HepG2 (cell line): ENCODE data around the gene ABCB6. TPM values are rescaled to one million over a fixed set of nuclear protein-coding genes. Genes with fewer than 3 reads are reported as not detected.
A peak's percentile ranks its signal among the peaks of the same experiment; 100 is the strongest.

Experiments used
- ATAC-seq: fragments of 200-7000 bp; cut with Tn5 transposase; 3 replicates; pipeline ENCODE4 v1.9.1; 2020; ENCODE audit warnings: mild to moderate bottlenecking, moderate library complexity
- BruUV-seq: library from RNA; stranded (reverse); fragments of 400-500 nt; replicated peaks from 2 replicates; lab custom pipeline; 2021; lab: Mats Ljungman, UMichigan
- CTCF ChIA-PET: fragments of 300-600 bp; formaldehyde crosslinking; extraction: SDS; loops from one replicate; lab custom pipeline; 2021; ENCODE audit warnings: low total read pairs, inconsistent platforms, low intra/inter-chr PET ratio; lab: Yijun Ruan, JAX
- POLR2A ChIA-PET: fragments of 350-600 bp; sonication (Branson Sonifier 250); formaldehyde crosslinking; loops from one replicate; lab custom pipeline; 2020; ENCODE audit warnings: antibody characterized with exemption, inconsistent platforms; lab: Yijun Ruan, JAX
- DNase-seq: peaks from one replicate; pipeline ENCODE4 v3.0.0-alpha.2; 2015; ENCODE audit warnings: low spot score
- FAIRE-seq: peaks from 3 replicates; lab custom pipeline; 2011; peaks lifted over from hg19 to GRCh38; lab: Jason Lieb, UNC
- H2AFZ ChIP-seq: one replicate; pipeline ENCODE4 v1.6.1; 2011; ENCODE audit warnings: low read length, inconsistent platforms
- H3K27ac ChIP-seq: fragments of 300-600 bp; 3 replicates; pipeline ENCODE4 v1.8.0; 2011; ENCODE audit warnings: mixed run types, mild to moderate bottlenecking, mixed read lengths, low read length, inconsistent platforms; ENCODE audit not compliant: insufficient read depth; ENCODE audit errors: extremely low read length
- H3K27me3 ChIP-seq, 2 experiments: fragments of 200-600 bp in 1 of 2; 2 replicates in 1 of 2; 3 replicates in 1 of 2; pipeline versions ENCODE4 v1.6.0 to v1.8.0; 2011; ENCODE audit warnings: low read length in 2 of 2, mild to moderate bottlenecking in 2 of 2, moderate library complexity in 2 of 2, inconsistent platforms in 1 of 2; ENCODE audit not compliant: insufficient read depth in 2 of 2, control insufficient read depth in 1 of 2
- H3K36me3 ChIP-seq, 2 experiments: fragments of 200-600 bp in 1 of 2; replicated peaks in 1 of 2; 2 replicates in 1 of 2; 3 replicates in 1 of 2; pipeline versions ENCODE4 v1.5.1 to v1.8.0; 2011; ENCODE audit warnings: low read length in 2 of 2, inconsistent platforms in 1 of 2; ENCODE audit not compliant: insufficient read depth in 2 of 2, control insufficient read depth in 1 of 2
- H3K4me1 ChIP-seq: 2 replicates; pipeline ENCODE4 v1.5.1; 2012; ENCODE audit warnings: low read length, inconsistent platforms; ENCODE audit not compliant: insufficient read depth
- H3K4me2 ChIP-seq: 2 replicates; pipeline ENCODE4 v1.6.0; 2011; ENCODE audit warnings: low read depth, low read length, inconsistent platforms
- H3K4me3 ChIP-seq, 3 experiments: fragments of 200-600 bp in 1 of 3; sonication (generic), shearing (Covaris generic) in 1 of 3; replicated peaks in 1 of 3; 2 replicates each; pipeline ENCODE4 v1.5.1; 2011 to 2016; ENCODE audit warnings: low read length in 3 of 3, inconsistent platforms in 2 of 3, low read depth in 2 of 3, mild to moderate bottlenecking in 2 of 3, control low read depth in 1 of 3, mixed read lengths in 1 of 3; ENCODE audit not compliant: insufficient read depth in 1 of 3
- H3K79me2 ChIP-seq: one replicate; pipeline ENCODE4 v1.6.1; 2011; ENCODE audit warnings: low read length, inconsistent platforms; ENCODE audit not compliant: insufficient read depth
- H3K9ac ChIP-seq: 2 replicates; pipeline ENCODE4 v1.6.0; 2011; ENCODE audit warnings: mild to moderate bottlenecking, low read depth, low read length, inconsistent platforms; ENCODE audit not compliant: insufficient read depth
- H3K9me3 ChIP-seq: 2 replicates; pipeline ENCODE4 v1.5.1; 2012; ENCODE audit warnings: mild to moderate bottlenecking, low read length
- H4K20me1 ChIP-seq: 2 replicates; pipeline ENCODE4 v1.6.0; 2011; ENCODE audit warnings: inconsistent platforms, mild to moderate bottlenecking, low read length, moderate library complexity; ENCODE audit not compliant: insufficient read depth
- NFE2L2 ChIP-seq: fragments of 150-350 bp; IDR thresholded peaks from 2 replicates; pipeline ENCODE4 v1.6.1; 2014; ENCODE audit warnings: low read length
- NFIB ChIP-seq: sonication (generic); formaldehyde crosslinking; IDR thresholded peaks from 2 replicates; pipeline ENCODE4 v1.9.0; 2021; ENCODE audit warnings: missing genetic modification reagents, mild to moderate bottlenecking, borderline replicate concordance
- POGZ ChIP-seq: sonication (generic); formaldehyde crosslinking; IDR thresholded peaks from 2 replicates; pipeline ENCODE4 v1.4.0; 2020; ENCODE audit warnings: mild to moderate bottlenecking, missing genetic modification reagents
- ZMYM3 ChIP-seq: sonication (generic); formaldehyde crosslinking; IDR thresholded peaks from 2 replicates; pipeline ENCODE4 v1.5.1; 2020; ENCODE audit warnings: mild to moderate bottlenecking, missing genetic modification reagents
- ZNF660 ChIP-seq: sonication (generic); formaldehyde crosslinking; IDR thresholded peaks from 2 replicates; pipeline ENCODE4 v1.5.1; 2020; ENCODE audit warnings: mild to moderate bottlenecking, low read depth, missing genetic modification reagents, borderline replicate concordance
- ZNF790 ChIP-seq: sonication (generic); formaldehyde crosslinking; IDR thresholded peaks from 2 replicates; pipeline ENCODE4 v1.8.0; 2022; ENCODE audit warnings: missing genetic modification reagents, mild to moderate bottlenecking, borderline replicate concordance
- WGBS: methylation state at CpG from one replicate; pipeline ENCODE4 v1.1.6; 2017; ENCODE audit warnings: low lambda C conversion rate; 5-methylcytosine and 5-hydroxymethylcytosine counted together
- in situ Hi-C: cut with HindIII; loops from 2 replicates; pipeline ENCODE4 v1.10.0; 2017; ENCODE audit warnings: low pct_unique_long_range_greater_than_20kb; ENCODE audit not compliant: extremely low pct_ligation_motif_present
- intact Hi-C: fragments of 100-400 bp; cut with micrococcal nuclease; formaldehyde crosslinking; loops from one replicate; pipeline ENCODE4 v1.10.0; 2022; ENCODE audit not compliant: unreplicated experiment
- polyA plus RNA-seq, 8 experiments: library from polyadenylated mRNA; depleted of rRNA in 3 of 8; stranded (reverse) in 7 of 8; unstranded in 1 of 8; fragments of >200 nt; fragmentation: Illumina TruSeq in 4 of 8; extraction: Trizol in 4 of 8; gene quantifications; 2 replicates each; pipeline versions ENCODE4 v1.2.1 to v1.2.3, GENCODE V29; 2011 to 2016; ENCODE audit warnings: low read depth in 4 of 8, missing spikeins in 1 of 8, mixed read lengths in 1 of 8; ENCODE audit not compliant: insufficient read depth in 1 of 8
- total RNA-seq, 5 experiments: library from RNA; depleted of rRNA; stranded (reverse); fragments of >200 nt; fragmentation: Illumina TruSeq; extraction: Trizol; gene quantifications; 2 replicates each; pipeline ENCODE4 v1.2.3, GENCODE V29; 2016; ENCODE audit warnings: low read depth in 1 of 5
- TF ChIP-seq, protein P1 (sequence below): sonication (generic); formaldehyde crosslinking; IDR thresholded peaks from 2 replicates; pipeline ENCODE4 v1.5.1; 2020; ENCODE audit warnings: mild to moderate bottlenecking, missing genetic modification reagents, moderate library complexity

ABCB6 gene
- total and polyA plus RNA-seq, 2 of the 13 experiments (the other 11 are each of a cell fraction or from before 2014, with no cell fraction given): 91.1 to 137 TPM

DNA sequence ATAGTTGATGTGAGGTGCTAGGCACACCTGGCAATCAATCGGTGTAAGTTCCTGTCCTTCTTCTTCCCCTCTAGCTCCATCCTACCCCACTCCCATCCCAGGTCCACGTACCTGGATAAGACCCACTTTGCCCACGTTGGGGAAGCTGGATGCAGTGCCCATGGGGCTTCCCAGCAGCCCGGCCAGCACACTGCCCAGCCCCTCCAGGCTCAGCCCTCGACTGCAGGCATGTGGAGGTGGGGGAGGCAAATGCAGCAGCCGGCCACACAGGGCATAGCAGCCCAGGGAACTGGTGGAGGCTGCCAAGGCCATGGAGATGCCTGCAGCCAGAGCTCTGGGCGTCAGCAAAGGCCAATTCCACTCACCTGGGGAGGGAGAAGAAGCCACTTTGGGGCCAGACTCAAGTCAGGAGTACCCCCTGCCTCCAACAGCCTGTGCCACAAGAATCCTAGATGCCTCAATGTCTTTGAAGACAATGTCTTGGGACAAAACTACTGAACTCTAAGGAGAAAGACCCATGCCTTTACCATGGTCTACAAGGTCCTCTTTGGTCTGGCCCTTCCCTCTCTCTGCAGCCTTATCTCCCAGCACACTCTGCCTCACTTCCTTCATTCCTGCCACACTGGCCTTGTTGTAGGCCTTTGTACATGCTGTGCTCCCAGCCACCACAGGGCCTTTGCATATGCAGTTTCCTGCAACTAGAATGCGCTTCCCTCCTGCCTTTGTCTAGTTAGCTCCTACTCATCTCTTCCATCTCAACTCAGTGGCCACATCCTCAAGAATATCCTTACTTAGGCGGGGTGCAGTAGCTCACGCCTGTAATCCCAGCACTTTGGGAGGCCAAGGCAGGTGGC, 53.5 kb downstream of the ABCB6 start:
- FAIRE-seq (no peak), ATAC-seq (no peak), DNase-seq (no peak)
- Histone ChIP-seq H3K9me3 (no peaks in the 10 kb centered on the region), H3K4me1 (peaks cover 21% of the 10 kb centered on the region), H3K9ac (no peak overlapping the region), H4K20me1 (no peaks in the 10 kb centered on the region), H3K4me3 (no peak overlapping the region), H2AFZ (no peak overlapping the region), H3K36me3 (no peaks in the 10 kb centered on the region), H3K79me2 (no peaks in the 10 kb centered on the region), H3K27ac (no peak overlapping the region), H3K4me2 (no peak overlapping the region), H3K27me3 (peaks cover 0 to 2% of the 10 kb centered on the region in 2 experiments; a peak in 1 of 5 replicates)
- in situ Hi-C loops: no loop called here
- TF ChIP-seq NFIB (CRISPR knock-in tag): peak; percentile 37; the same call in 1 of the 2 replicates
- peak; percentile 79 for TF ChIP-seq ZMYM3
- TF ChIP-seq ZNF790 (CRISPR knock-in tag): no peak
- TF ChIP-seq NFE2L2: no peak
- TF ChIP-seq POGZ: no peak
- no peak for TF ChIP-seq ZNF660 (CRISPR knock-in tag)
- TF ChIP-seq, protein P1, sequence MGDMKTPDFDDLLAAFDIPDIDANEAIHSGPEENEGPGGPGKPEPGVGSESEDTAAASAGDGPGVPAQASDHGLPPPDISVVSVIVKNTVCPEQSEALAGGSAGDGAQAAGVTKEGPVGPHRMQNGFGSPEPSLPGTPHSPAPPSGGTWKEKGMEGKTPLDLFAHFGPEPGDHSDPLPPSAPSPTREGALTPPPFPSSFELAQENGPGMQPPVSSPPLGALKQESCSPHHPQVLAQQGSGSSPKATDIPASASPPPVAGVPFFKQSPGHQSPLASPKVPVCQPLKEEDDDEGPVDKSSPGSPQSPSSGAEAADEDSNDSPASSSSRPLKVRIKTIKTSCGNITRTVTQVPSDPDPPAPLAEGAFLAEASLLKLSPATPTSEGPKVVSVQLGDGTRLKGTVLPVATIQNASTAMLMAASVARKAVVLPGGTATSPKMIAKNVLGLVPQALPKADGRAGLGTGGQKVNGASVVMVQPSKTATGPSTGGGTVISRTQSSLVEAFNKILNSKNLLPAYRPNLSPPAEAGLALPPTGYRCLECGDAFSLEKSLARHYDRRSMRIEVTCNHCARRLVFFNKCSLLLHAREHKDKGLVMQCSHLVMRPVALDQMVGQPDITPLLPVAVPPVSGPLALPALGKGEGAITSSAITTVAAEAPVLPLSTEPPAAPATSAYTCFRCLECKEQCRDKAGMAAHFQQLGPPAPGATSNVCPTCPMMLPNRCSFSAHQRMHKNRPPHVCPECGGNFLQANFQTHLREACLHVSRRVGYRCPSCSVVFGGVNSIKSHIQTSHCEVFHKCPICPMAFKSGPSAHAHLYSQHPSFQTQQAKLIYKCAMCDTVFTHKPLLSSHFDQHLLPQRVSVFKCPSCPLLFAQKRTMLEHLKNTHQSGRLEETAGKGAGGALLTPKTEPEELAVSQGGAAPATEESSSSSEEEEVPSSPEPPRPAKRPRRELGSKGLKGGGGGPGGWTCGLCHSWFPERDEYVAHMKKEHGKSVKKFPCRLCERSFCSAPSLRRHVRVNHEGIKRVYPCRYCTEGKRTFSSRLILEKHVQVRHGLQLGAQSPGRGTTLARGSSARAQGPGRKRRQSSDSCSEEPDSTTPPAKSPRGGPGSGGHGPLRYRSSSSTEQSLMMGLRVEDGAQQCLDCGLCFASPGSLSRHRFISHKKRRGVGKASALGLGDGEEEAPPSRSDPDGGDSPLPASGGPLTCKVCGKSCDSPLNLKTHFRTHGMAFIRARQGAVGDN (CRISPR knock-in tag): peak; percentile 23; the same call in 1 of the 2 replicates
- ChIA-PET POLR2A (interaction anchor here (2.5 kb wide), 1 partner anchor 11 kb away, joined by 17 read pairs; the partner anchor contains the start of gene CNPPD1), CTCF (interaction anchor here (1.4 kb wide), 1 partner anchor 46 kb away, joined by 3 read pairs; no protein-coding TSS in a partner anchor)
- BruUV-seq: no TSS peak
- WGBS: 42% methylated on average over 9 of the region's 10 CpGs
- intact Hi-C loops: no loop called here
